Thyroid gland (tissue), 4 donors: ENCODE data around the gene TTLL5. TPM values are rescaled to one million over a fixed set of nuclear protein-coding genes. Genes with fewer than 3 reads are reported as not detected.

Experiments
- DNase-seq, 2 donors: peaks; one replicate each; pipeline ENCODE4 v3.0.0-alpha.2; 2019
- H3K27ac ChIP-seq, 3 donors: fragments of 200-600 bp; sonication (generic); 1 replicate in 2 of 3; 2 replicates in 1 of 3; pipeline ENCODE4 v1.5.1; 2016 to 2019; ENCODE audit warnings: mild to moderate bottlenecking in 1 of 3, moderate library complexity in 1 of 3
- H3K27me3 ChIP-seq: fragments of 200-600 bp; sonication (generic); one replicate; pipeline ENCODE4 v1.5.1; 2019
- H3K36me3 ChIP-seq, 2 donors: fragments of 200-600 bp; sonication (generic); one replicate each; pipeline ENCODE4 v1.5.1; 2016 to 2019
- H3K4me1 ChIP-seq, 2 donors: fragments of 200-600 bp; sonication (generic); one replicate each; pipeline ENCODE4 v1.5.1; 2017 to 2019
- H3K4me3 ChIP-seq, 3 donors: fragments of 200-600 bp; sonication (generic); replicated peaks in 1 of 3; 1 replicate in 2 of 3; 2 replicates in 1 of 3; pipeline ENCODE4 v1.5.1; 2016; ENCODE audit warnings: mild to moderate bottlenecking in 1 of 3
- H3K9me3 ChIP-seq: fragments of 200-600 bp; sonication (generic); one replicate; pipeline ENCODE4 v1.5.1; 2017
- CTCF ChIP-seq, 6 experiments: fragments of 200-600 bp in 3 of 6; fragments of 450-650 bp in 3 of 6; sonication (generic) in 3 of 6; IDR thresholded peaks; one replicate each; pipeline ENCODE4 v1.5.1; 2016 to 2019; ENCODE audit warnings: antibody characterized with exemption in 6 of 6, mild to moderate bottlenecking in 2 of 6, inconsistent platforms in 1 of 6, moderate library complexity in 1 of 6
- POLR2A ChIP-seq, 2 donors: fragments of 450-650 bp; IDR thresholded peaks; one replicate each; pipeline ENCODE4 v1.6.1; 2017; ENCODE audit warnings: antibody characterized with exemption in 2 of 2, mild to moderate bottlenecking in 2 of 2, moderate library complexity in 1 of 2
- WGBS, 2 donors: methylation state at CpG; one replicate each; pipeline ENCODE4 v1.1.5; 2017; 5-methylcytosine and 5-hydroxymethylcytosine counted together
- intact Hi-C: fragments of 100-400 bp; cut with DNase I; formaldehyde crosslinking; loops from one replicate; pipeline ENCODE4 v1.15.1; 2023
- total RNA-seq, 4 donors: library from RNA; depleted of rRNA; stranded (reverse); fragments of >200 nt; gene quantifications; one replicate each; pipeline ENCODE4 v1.2.3, GENCODE V29; 2016

TTLL5 gene
- total RNA-seq, 4 donors from 2014 or later, result 31.8 to 65.1 (median 35.7) TPM

GRCh38 chr14:75822522-75823141, 161.6 kb downstream of the TTLL5 start:
- Histone ChIP-seq H3K27ac (no peak overlapping the region), H3K9me3 (no peaks in the 10 kb centered on the region), H3K4me1 (peaks cover 12 to 45% of the 10 kb centered on the region in 2 donors), H3K36me3 (no peaks in the 10 kb centered on the region), H3K4me3 (no peak overlapping the region), H3K27me3 (no peaks in the 10 kb centered on the region)
- intact Hi-C loops, result no loop called here
- TF ChIP-seq CTCF (IDR thresholded peaks at IDR 0.05), result no peak
- TF ChIP-seq POLR2A (IDR thresholded peaks at IDR 0.05), result no peak
- no peak for DNase-seq
- 65 to 84% methylated on average over 7 of the region's 7 CpGs for WGBS, 2 donors

GRCh38 chr14:75823334-75823733, 162.3 kb downstream of the TTLL5 start:
- DNase-seq, result no peak
- Histone ChIP-seq H3K27ac (no peak overlapping the region), H3K9me3 (no peaks in the 10 kb centered on the region), H3K27me3 (no peaks in the 10 kb centered on the region), H3K4me3 (no peak overlapping the region), H3K36me3 (no peaks in the 10 kb centered on the region), H3K4me1 (peaks cover 12 to 45% of the 10 kb centered on the region in 2 donors)
- TF ChIP-seq POLR2A (IDR thresholded peaks at IDR 0.05) (no peak), CTCF (IDR thresholded peaks at IDR 0.05) (no peak)
- intact Hi-C loops, result no loop called here
- 61% methylated on average over 4 of the region's 4 CpGs for WGBS, 2 donors

- peak overlapping the region in 1 of 3 donors; percentile 48 for H3K27ac ChIP-seq
- no peaks in the 10 kb centered on the region for H3K27me3 ChIP-seq
- WGBS, 2 donors, result 26 to 27% methylated on average over 3 of the region's 3 CpGs
- H3K4me1 ChIP-seq, result peaks cover 12 to 45% of the 10 kb centered on the region in 2 donors
- intact Hi-C loops, result no loop called here
- no peak overlapping the region for H3K4me3 ChIP-seq
- H3K9me3 ChIP-seq, result no peaks in the 10 kb centered on the region
- no peaks in the 10 kb centered on the region for H3K36me3 ChIP-seq
- DNase-seq, result peak in 1 of 2 donors; percentile 2
- TF ChIP-seq POLR2A (IDR thresholded peaks at IDR 0.05), result no peak
- TF ChIP-seq CTCF (IDR thresholded peaks at IDR 0.05), result no peak
These were observed 163.3 kb downstream of the TTLL5 start for GRCh38 chr14:75824318-75824717.

- 58 to 82% methylated on average over 3 of the region's 3 CpGs for WGBS, 2 donors
- no peak overlapping the region for H3K4me3 ChIP-seq
- H3K36me3 ChIP-seq, result no peaks in the 10 kb centered on the region
- TF ChIP-seq POLR2A (IDR thresholded peaks at IDR 0.05) (no peak), CTCF (IDR thresholded peaks at IDR 0.05) (no peak)
- DNase-seq, result no peak
- H3K27me3 ChIP-seq, result no peaks in the 10 kb centered on the region
- no peaks in the 10 kb centered on the region for H3K9me3 ChIP-seq
- intact Hi-C loops, result no loop called here
- H3K4me1 ChIP-seq, result peaks cover 12 to 45% of the 10 kb centered on the region in 2 donors
- peak overlapping the region in 2 of 3 donors; percentile 48 to 51 for H3K27ac ChIP-seq
These were observed 164.1 kb downstream of the TTLL5 start for GRCh38 chr14:75825147-75825592.

GRCh38 chr14:75826599-75826998, 165.6 kb downstream of the TTLL5 start:
- no peak overlapping the region for H3K4me3 ChIP-seq
- H3K36me3 ChIP-seq, result no peaks in the 10 kb centered on the region
- H3K27ac ChIP-seq, result no peak overlapping the region
- H3K4me1 ChIP-seq, result peaks cover 12 to 47% of the 10 kb centered on the region in 2 donors
- no peak for DNase-seq
- no peak for TF ChIP-seq CTCF (IDR thresholded peaks at IDR 0.05)
- no peak for TF ChIP-seq POLR2A (IDR thresholded peaks at IDR 0.05)
- no peaks in the 10 kb centered on the region for H3K27me3 ChIP-seq
- intact Hi-C loops, result no loop called here
- H3K9me3 ChIP-seq, result no peaks in the 10 kb centered on the region
- WGBS, 2 donors, result 99% methylated on average over 3 of the region's 3 CpGs
